ENCODE data around the gene CYB5R2. TPM values are rescaled to one million over a fixed set of nuclear protein-coding genes. Genes with fewer than 3 reads are reported as not detected.
A peak's percentile ranks its signal among the peaks of the same experiment; 100 is the strongest.

Gene CYB5R2
- total RNA-seq, 1 donor from 2014 or later: 2.6 TPM

DNA sequence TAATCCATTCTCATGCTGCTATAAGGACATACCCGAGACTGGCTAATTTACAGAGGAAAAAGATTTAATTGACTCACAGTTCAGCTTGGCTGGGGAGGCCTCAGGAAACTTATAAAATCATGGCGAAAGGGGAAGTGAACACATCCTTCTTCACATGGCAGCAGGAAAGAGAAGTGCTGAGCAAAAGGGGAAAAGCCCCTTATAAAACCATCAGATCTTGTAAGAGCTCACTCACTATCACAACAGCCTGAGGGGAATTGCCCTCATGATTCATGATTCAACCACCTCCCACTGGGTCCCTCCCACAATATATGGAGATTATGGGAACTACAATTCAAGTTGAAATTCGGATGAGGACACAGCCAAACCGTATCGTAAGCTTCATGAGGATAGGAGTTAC, 3.8 kb upstream of the CYB5R2 start:
- Mint-ChIP-seq H3K9me3 (ENCODE audit: unreplicated experiment) (no peaks in the 10 kb centered on the region), H3K36me3 (ENCODE audit: unreplicated experiment) (no peaks in the 10 kb centered on the region), H3K4me1 (ENCODE audit: low read depth, unreplicated experiment) (peaks cover 6% of the 10 kb centered on the region), H3K27ac (ENCODE audit: unreplicated experiment) (no peak overlapping the region), H3K27me3 (ENCODE audit: unreplicated experiment) (peaks cover 4% of the 10 kb centered on the region), H3K4me3 (ENCODE audit: unreplicated experiment) (no peak overlapping the region)
- TF ChIP-seq, protein P1, sequence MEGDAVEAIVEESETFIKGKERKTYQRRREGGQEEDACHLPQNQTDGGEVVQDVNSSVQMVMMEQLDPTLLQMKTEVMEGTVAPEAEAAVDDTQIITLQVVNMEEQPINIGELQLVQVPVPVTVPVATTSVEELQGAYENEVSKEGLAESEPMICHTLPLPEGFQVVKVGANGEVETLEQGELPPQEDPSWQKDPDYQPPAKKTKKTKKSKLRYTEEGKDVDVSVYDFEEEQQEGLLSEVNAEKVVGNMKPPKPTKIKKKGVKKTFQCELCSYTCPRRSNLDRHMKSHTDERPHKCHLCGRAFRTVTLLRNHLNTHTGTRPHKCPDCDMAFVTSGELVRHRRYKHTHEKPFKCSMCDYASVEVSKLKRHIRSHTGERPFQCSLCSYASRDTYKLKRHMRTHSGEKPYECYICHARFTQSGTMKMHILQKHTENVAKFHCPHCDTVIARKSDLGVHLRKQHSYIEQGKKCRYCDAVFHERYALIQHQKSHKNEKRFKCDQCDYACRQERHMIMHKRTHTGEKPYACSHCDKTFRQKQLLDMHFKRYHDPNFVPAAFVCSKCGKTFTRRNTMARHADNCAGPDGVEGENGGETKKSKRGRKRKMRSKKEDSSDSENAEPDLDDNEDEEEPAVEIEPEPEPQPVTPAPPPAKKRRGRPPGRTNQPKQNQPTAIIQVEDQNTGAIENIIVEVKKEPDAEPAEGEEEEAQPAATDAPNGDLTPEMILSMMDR (IDR thresholded peaks at IDR 0.05; ENCODE audit: partially characterized antibody, unreplicated experiment): no peak
- DNase-seq: no peak

DNA sequence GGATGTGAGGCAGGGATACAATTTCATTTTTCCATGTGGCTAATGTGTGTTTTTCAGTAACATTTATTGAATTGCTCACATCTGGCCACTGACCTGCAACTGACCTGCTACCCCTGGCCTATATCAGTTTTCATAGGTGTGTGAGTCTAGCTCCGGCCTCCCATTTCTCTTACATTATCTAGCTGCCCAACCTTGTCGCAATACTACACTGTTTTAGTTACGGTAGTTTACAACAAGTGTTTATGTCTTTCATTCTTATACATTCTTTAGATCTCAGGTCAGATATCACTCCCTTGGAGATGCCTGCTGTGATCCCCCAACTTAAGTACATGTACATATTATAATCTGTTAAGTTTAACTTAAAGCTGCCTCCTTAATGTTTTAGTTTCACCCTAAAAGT, 2.3 kb upstream of the CYB5R2 start:
- DNase-seq: no peak
- no peaks in the 10 kb centered on the region for H3K36me3 Mint-ChIP-seq (ENCODE audit: unreplicated experiment)
- no peaks in the 10 kb centered on the region for H3K9me3 Mint-ChIP-seq (ENCODE audit: unreplicated experiment)
- no peak overlapping the region for H3K4me3 Mint-ChIP-seq (ENCODE audit: unreplicated experiment)
- peaks cover 7% of the 10 kb centered on the region for H3K27me3 Mint-ChIP-seq (ENCODE audit: unreplicated experiment)
- TF ChIP-seq, protein P1 (IDR thresholded peaks at IDR 0.05; ENCODE audit: partially characterized antibody, unreplicated experiment): no peak
- H3K27ac Mint-ChIP-seq (ENCODE audit: unreplicated experiment): no peak overlapping the region
- H3K4me1 Mint-ChIP-seq (ENCODE audit: low read depth, unreplicated experiment): peaks cover 6% of the 10 kb centered on the region

DNA sequence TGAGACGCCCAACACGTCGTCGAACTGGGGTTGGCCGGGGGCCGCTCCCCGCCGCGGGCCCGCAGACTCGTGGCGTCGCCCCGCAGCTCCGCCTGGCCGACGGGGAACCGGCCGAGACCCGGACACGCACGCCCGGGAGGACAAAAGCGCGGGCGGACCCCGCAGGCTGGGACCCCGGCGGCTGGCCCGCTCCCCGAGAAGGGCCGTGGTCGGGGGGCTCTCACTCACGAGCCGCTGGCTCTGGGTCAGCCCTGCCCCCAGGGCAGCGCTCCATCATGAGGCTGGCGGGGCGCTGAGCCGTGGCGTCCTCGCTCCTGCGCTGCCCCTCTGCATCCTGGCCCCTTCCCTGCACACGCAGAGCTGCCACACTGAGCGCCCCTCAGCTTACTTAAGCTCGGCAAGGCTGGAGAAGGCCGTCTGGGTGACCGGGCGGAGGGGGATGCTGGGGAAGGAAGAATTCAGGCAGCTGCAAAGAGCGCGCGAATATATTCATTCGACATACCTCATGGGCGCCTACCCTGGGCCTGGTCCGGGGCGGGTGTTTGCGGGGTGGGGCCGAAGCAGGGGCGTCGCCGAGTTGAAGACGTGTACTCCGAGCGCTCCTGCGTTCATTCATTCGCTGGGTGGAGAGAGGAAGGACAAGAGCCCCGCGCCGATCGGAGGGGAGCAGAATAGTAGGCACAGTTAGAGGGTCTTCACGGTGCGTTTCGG, 579 bp upstream of the CYB5R2 start:
- Mint-ChIP-seq H3K27ac (ENCODE audit: unreplicated experiment) (no peak overlapping the region), H3K27me3 (ENCODE audit: unreplicated experiment) (peaks cover 10% of the 10 kb centered on the region), H3K36me3 (ENCODE audit: unreplicated experiment) (no peaks in the 10 kb centered on the region), H3K4me3 (ENCODE audit: unreplicated experiment) (peak overlapping the region; percentile 75), H3K9me3 (ENCODE audit: unreplicated experiment) (no peaks in the 10 kb centered on the region), H3K4me1 (ENCODE audit: low read depth, unreplicated experiment) (no peaks in the 10 kb centered on the region)
- peak; percentile 53 for DNase-seq
- TF ChIP-seq, protein P1 (IDR thresholded peaks at IDR 0.05; ENCODE audit: partially characterized antibody, unreplicated experiment): no peak

DNA sequence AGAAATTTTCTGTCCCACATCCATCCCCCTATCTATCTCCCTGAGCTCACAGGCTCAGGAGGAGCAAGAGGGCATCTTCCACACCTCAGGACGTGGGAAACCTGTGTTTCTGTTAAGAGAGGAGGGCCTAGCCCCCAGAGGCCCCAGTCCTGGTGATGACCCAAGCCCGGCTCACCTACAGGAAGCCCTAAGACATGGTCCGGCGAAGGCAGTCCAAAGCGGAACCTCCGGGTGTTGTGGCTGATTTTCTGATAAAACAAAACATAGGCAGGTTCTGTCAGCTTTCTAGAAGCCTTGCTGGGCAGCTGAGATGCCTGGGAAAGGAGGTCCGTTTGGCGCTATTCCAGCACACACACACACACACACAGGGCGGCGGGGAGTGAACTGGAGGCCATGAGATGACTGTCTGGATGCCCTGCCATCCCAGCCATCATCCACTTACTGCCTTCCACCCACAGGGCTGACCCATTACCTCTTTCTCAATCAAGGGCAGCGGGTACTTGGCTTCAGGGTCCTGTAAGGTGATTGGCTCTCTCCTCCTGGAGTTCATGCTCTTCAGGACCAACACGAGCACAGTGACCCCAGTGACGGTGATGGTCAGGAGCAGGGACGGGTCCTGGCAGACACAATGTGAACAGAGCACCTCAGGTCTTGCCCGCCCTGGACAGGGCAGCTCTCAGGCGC, 882 bp downstream of the CYB5R2 start:
- TF ChIP-seq, protein P1 (IDR thresholded peaks at IDR 0.05; ENCODE audit: partially characterized antibody, unreplicated experiment): no peak
- Mint-ChIP-seq H3K27ac (ENCODE audit: unreplicated experiment) (no peak overlapping the region), H3K4me1 (ENCODE audit: low read depth, unreplicated experiment) (no peaks in the 10 kb centered on the region), H3K9me3 (ENCODE audit: unreplicated experiment) (no peaks in the 10 kb centered on the region), H3K4me3 (ENCODE audit: unreplicated experiment) (no peak overlapping the region), H3K27me3 (ENCODE audit: unreplicated experiment) (peaks cover 12% of the 10 kb centered on the region), H3K36me3 (ENCODE audit: unreplicated experiment) (no peaks in the 10 kb centered on the region)
- DNase-seq: no peak

Data from glutamatergic neuron (in vitro differentiated cells).